Liver (tissue), 9 donors: Measurements from ENCODE around the gene ASXL1. TPM values are rescaled to one million over a fixed set of nuclear protein-coding genes. Genes with fewer than 3 reads are reported as not detected.
A peak's percentile ranks its signal among the peaks of the same experiment; 100 is the strongest.

ENCODE experiments used
- DNase-seq: peaks from one replicate; pipeline ENCODE4 v3.0.0-alpha.2; 2017; ENCODE audit warnings: low spot score
- H3K27ac ChIP-seq, 2 donors: one replicate each; pipeline ENCODE4 v1.7.0; 2013; ENCODE audit warnings: inconsistent platforms in 2 of 2, low read length in 2 of 2, control low read depth in 1 of 2, low read depth in 1 of 2, mild to moderate bottlenecking in 1 of 2
- H3K27me3 ChIP-seq, 4 donors: one replicate each; pipeline versions ENCODE4 v1.6.1 to v1.7.0; 2013; ENCODE audit warnings: low read length in 3 of 4, inconsistent platforms in 1 of 4, mild to moderate bottlenecking in 1 of 4, moderate library complexity in 1 of 4; ENCODE audit not compliant: control insufficient read depth in 4 of 4, insufficient read depth in 4 of 4
- H3K36me3 ChIP-seq, 4 donors: one replicate each; pipeline versions ENCODE4 v1.6.1 to v1.7.0; 2013; ENCODE audit warnings: low read length in 3 of 4, mild to moderate bottlenecking in 3 of 4, low read depth in 1 of 4, moderate library complexity in 1 of 4; ENCODE audit not compliant: control insufficient read depth in 4 of 4, insufficient read depth in 3 of 4
- H3K4me1 ChIP-seq, 4 donors: one replicate each; pipeline versions ENCODE4 v1.6.1 to v1.7.0; 2013; ENCODE audit warnings: low read length in 3 of 4, mild to moderate bottlenecking in 3 of 4, moderate library complexity in 1 of 4; ENCODE audit not compliant: control insufficient read depth in 4 of 4, insufficient read depth in 4 of 4
- H3K4me3 ChIP-seq, 3 donors: one replicate each; pipeline versions ENCODE4 v1.6.1 to v1.7.0; 2013; ENCODE audit warnings: low read length in 3 of 3, control low read depth in 1 of 3, low read depth in 1 of 3, mild to moderate bottlenecking in 1 of 3
- H3K9ac ChIP-seq, 2 donors: one replicate each; pipeline ENCODE4 v1.7.0; 2013; ENCODE audit warnings: low read length in 2 of 2, mild to moderate bottlenecking in 2 of 2, moderate library complexity in 2 of 2, control low read depth in 1 of 2, low read depth in 1 of 2
- H3K9me3 ChIP-seq, 4 donors: one replicate each; pipeline versions ENCODE4 v1.6.1 to v1.7.0; 2013; ENCODE audit warnings: low read length in 3 of 4; ENCODE audit not compliant: control insufficient read depth in 4 of 4
- ATF3 ChIP-seq: IDR thresholded peaks from 2 replicates; pipeline ENCODE4 v1.6.1; 2016; ENCODE audit warnings: antibody characterized with exemption
- CTCF ChIP-seq: fragments of 150-350 bp; IDR thresholded peaks from 2 replicates; pipeline ENCODE4 v1.5.1; 2017; ENCODE audit warnings: improper control_type of control experiment, low read depth, low read length; ENCODE audit not compliant: missing input control
- EGR1 ChIP-seq, 2 donors: IDR thresholded peaks; 2 replicates each; pipeline ENCODE4 v1.6.1; 2016 to 2018; ENCODE audit warnings: antibody characterized with exemption in 2 of 2, low read depth in 2 of 2
- FOXA1 ChIP-seq: IDR thresholded peaks from 2 replicates; pipeline ENCODE4 v1.6.1; 2016; ENCODE audit warnings: antibody characterized with exemption
- FOXA2 ChIP-seq: IDR thresholded peaks from 2 replicates; pipeline ENCODE4 v1.6.1; 2016; ENCODE audit warnings: antibody characterized with exemption
- GABPA ChIP-seq, 2 donors: IDR thresholded peaks in 1 of 2; conservative IDR thresholded peaks in 1 of 2; 2 replicates each; pipeline ENCODE4 v1.6.1; 2016; ENCODE audit warnings: antibody characterized with exemption in 2 of 2, mild to moderate bottlenecking in 1 of 2, moderate library complexity in 1 of 2
- HNF4A ChIP-seq, 2 donors: conservative IDR thresholded peaks; 2 replicates each; pipeline ENCODE4 v1.6.1; 2016; ENCODE audit warnings: antibody characterized with exemption in 2 of 2, mild to moderate bottlenecking in 2 of 2
- HNF4G ChIP-seq: IDR thresholded peaks from 2 replicates; pipeline ENCODE4 v1.6.1; 2016; ENCODE audit warnings: antibody characterized with exemption
- JUND ChIP-seq, 2 donors: IDR thresholded peaks; 2 replicates each; pipeline ENCODE4 v1.6.1; 2016; ENCODE audit warnings: antibody characterized with exemption in 2 of 2
- MAX ChIP-seq: IDR thresholded peaks from 2 replicates; pipeline ENCODE4 v1.6.1; 2016; ENCODE audit warnings: antibody characterized with exemption
- RAD21 ChIP-seq, 2 donors: IDR thresholded peaks; 2 replicates each; pipeline ENCODE4 v1.6.1; 2016; ENCODE audit warnings: antibody characterized with exemption in 2 of 2, mild to moderate bottlenecking in 2 of 2
- RXRA ChIP-seq, 2 donors: IDR thresholded peaks; 2 replicates each; pipeline ENCODE4 v1.6.1; 2017 to 2018; ENCODE audit warnings: antibody characterized with exemption in 2 of 2, mild to moderate bottlenecking in 1 of 2
- TAF1 ChIP-seq: conservative IDR thresholded peaks from 2 replicates; pipeline ENCODE4 v1.6.1; 2016; ENCODE audit warnings: antibody characterized with exemption, mild to moderate bottlenecking
- ZBTB33 ChIP-seq: IDR thresholded peaks from 2 replicates; pipeline ENCODE4 v1.6.1; 2016; ENCODE audit warnings: antibody characterized with exemption
- WGBS: extraction: QIAGEN DNeasy Blood & Tissue Kit; methylation state at CpG from one replicate; pipeline ENCODE4 v1.1.7; 2013; 5-methylcytosine and 5-hydroxymethylcytosine counted together
- polyA plus RNA-seq, 2 donors: library from polyadenylated mRNA; stranded (reverse) in 1 of 2; unstranded in 1 of 2; fragments of 200-250 nt in 1 of 2; fragments of >200 nt in 1 of 2; fragmentation: Nextera tagmentation in 1 of 2; extraction: Ambion mirVana in 1 of 2; gene quantifications; one replicate each; pipeline versions ENCODE4 v1.2.1 to v1.2.3, GENCODE V29; 2013 to 2015
- total RNA-seq, 2 donors: library from RNA; depleted of rRNA; stranded (reverse); fragments of >200 nt; gene quantifications; one replicate each; pipeline ENCODE4 v1.2.3, GENCODE V29; 2014
- donor health status: healthy.
- donor health status: healthy.
- donor health status: healthy.
- donor health status: healthy.
- donor health status: healthy.

ASXL1 gene
- total and polyA plus RNA-seq, 4 donors, result 13.4 to 61.3 (median 24.5) TPM

- Histone ChIP-seq H3K9ac (no peak overlapping the region), H3K27ac (peak overlapping the region; percentile 3 to 6), H3K36me3 (no peaks in the 10 kb centered on the region), H3K9me3 (no peaks in the 10 kb centered on the region), H3K4me3 (no peak overlapping the region), H3K27me3 (no peaks in the 10 kb centered on the region), H3K4me1 (peaks cover 21 to 38% (median 35%) of the 10 kb centered on the region in 4 donors)
- DNase-seq, result no peak
- WGBS, result 87% methylated on average over 12 of the region's 12 CpGs
- TF ChIP-seq FOXA2, result no peak
These were observed 109.6 kb downstream of the ASXL1 start for GRCh38 chr20:32467506-32468312.

- H3K4me3 ChIP-seq, result no peak overlapping the region
- no peak overlapping the region for H3K9ac ChIP-seq
These were observed 110.1 kb downstream of the ASXL1 start for GRCh38 chr20:32468313-32468640.

More at GRCh38 chr20:32468313-32468640, 110.1 kb downstream of the ASXL1 start:
- WGBS, result 93% methylated on average over 6 of the region's 6 CpGs
- TF ChIP-seq CTCF, result no peak
- no peak for TF ChIP-seq TAF1
- TF ChIP-seq JUND (IDR thresholded peaks at IDR 0.05), result no peak
- TF ChIP-seq GABPA (IDR thresholded peaks at IDR 0.05 in 1 of 2, conservative IDR thresholded peaks at IDR 0.05 in 1 of 2), result no peak
- no peak for TF ChIP-seq MAX
- TF ChIP-seq FOXA1, result no peak
- TF ChIP-seq ZBTB33, result no peak
- TF ChIP-seq EGR1 (IDR thresholded peaks at IDR 0.05; ENCODE audit: low read depth in 2 of 2), result no peak
- no peak for TF ChIP-seq HNF4A (conservative IDR thresholded peaks at IDR 0.05)
- TF ChIP-seq HNF4G, result no peak
- TF ChIP-seq RXRA (IDR thresholded peaks at IDR 0.05), result no peak
- TF ChIP-seq FOXA2, result no peak
- no peak for TF ChIP-seq RAD21 (IDR thresholded peaks at IDR 0.05)
- TF ChIP-seq ATF3, result no peak
- H3K27ac ChIP-seq, result peak overlapping the region in 1 of 2 donors; percentile 3
- no peaks in the 10 kb centered on the region for H3K27me3 ChIP-seq
- no peaks in the 10 kb centered on the region for H3K36me3 ChIP-seq
- H3K4me1 ChIP-seq, result peaks cover 24 to 40% (median 39%) of the 10 kb centered on the region in 4 donors
- no peak for DNase-seq
- no peaks in the 10 kb centered on the region for H3K9me3 ChIP-seq
